ENCODE results near the gene ABHD11. TPM values are rescaled to one million over a fixed set of nuclear protein-coding genes. Genes with fewer than 3 reads are reported as not detected.

ABHD11 gene
- total and polyA plus RNA-seq, 2 donors (not counting 1 experiment from before 2014, with no cell fraction given): 23.2 to 26.2 TPM

- Mint-ChIP-seq H3K27me3 (no peaks in the 10 kb centered on the region), H3K9me3 (ENCODE audit: insufficient read depth) (no peaks in the 10 kb centered on the region), H3K27ac (no peak overlapping the region), H3K4me3 (no peak overlapping the region), H3K4me1 (peaks cover 19% of the 10 kb centered on the region)
- intact Hi-C loops (cut with micrococcal nuclease): loop anchor here (10.0 kb wide), 2 partner anchors 567 to 1837 kb away; partner anchors contain the start of gene RFC2
- peaks cover 0 to 51% of the 10 kb centered on the region in 2 experiments for H3K36me3 ChIP-seq (replicated peaks in 1 of 2; ENCODE audit: control extremely low read depth in 1 of 2, control insufficient read depth in 1 of 2, extremely low read depth in 1 of 2, insufficient read depth in 2 of 2, low read length in 1 of 2)
- H2AFZ ChIP-seq (ENCODE audit: insufficient read depth, low read depth, low read length, poor library complexity, severe bottlenecking): no peak overlapping the region
- no peak for TF ChIP-seq CTCF (IDR thresholded peaks at IDR 0.05)
- no peak overlapping the region for H3K4me3 ChIP-seq (ENCODE audit: control extremely low read depth in 1 of 5, extremely low read depth in 1 of 5, insufficient read depth in 1 of 5, low read depth in 2 of 5, low read length in 4 of 5)
- H3K27ac ChIP-seq (ENCODE audit: low read length in 2 of 2): no peak overlapping the region
- no peak overlapping the region for H3K4me2 ChIP-seq (replicated peaks; ENCODE audit: low read depth, low read length, poor library complexity, severe bottlenecking)
- ChIA-PET POLR2A (no interaction called here), CTCF (no interaction called here)
- H3K9ac ChIP-seq (ENCODE audit: low read length): no peak overlapping the region
- no peaks in the 10 kb centered on the region for H3K9me3 ChIP-seq (ENCODE audit: control extremely low read depth in 1 of 3, control insufficient read depth in 2 of 3, insufficient read depth in 1 of 3, low read length in 2 of 3)
- peaks cover 5 to 10% of the 10 kb centered on the region in 2 donors for H3K4me1 ChIP-seq (ENCODE audit: control insufficient read depth in 2 of 2, insufficient read depth in 2 of 2, low read length in 2 of 2)
- H3K27me3 ChIP-seq (replicated peaks in 1 of 4; ENCODE audit: control extremely low read depth in 1 of 4, control insufficient read depth in 3 of 4, insufficient read depth in 4 of 4, low read length in 3 of 4): no peaks in the 10 kb centered on the region
- ATAC-seq (ENCODE audit: low read depth) (no peak), DNase-seq (no peak)
- WGBS (ENCODE audit: insufficient coverage): 100% methylated on average over 3 of the region's 8 CpGs
- H3K79me2 ChIP-seq (ENCODE audit: control insufficient read depth, insufficient read depth, low read length): peaks cover 46% of the 10 kb centered on the region
- H4K20me1 ChIP-seq (ENCODE audit: control insufficient read depth, insufficient read depth, low read length, poor library complexity, severe bottlenecking): peaks cover 43% of the 10 kb centered on the region
These were observed 50.3 kb downstream of the ABHD11 start for GRCh38 chr7:73688288-73688687.

Small RNAs within 50 kb of the gene (small RNA-seq; reads per million reads assigned to genes)
- gene MIR4284 (ENCODE audit: insufficient read length, low read depth, low replicate concordance): not detected
- gene RN7SL265P (ENCODE audit: insufficient read length, low read depth, low replicate concordance): not detected

Other genes starting within 250 kb of the ABHD11 start
- 67.0 and 68.1 TPM in 2 replicates for gene BAZ1B, start 216.5 kb downstream of the ABHD11 start, total RNA-seq
- 17.2 and 25.4 TPM in 2 replicates for gene BAZ1B, start 216.5 kb downstream of the ABHD11 start, polyA plus RNA-seq
- gene BCL7B, start 181.1 kb downstream of the ABHD11 start, total RNA-seq: 61.9 and 64.5 TPM in 2 replicates
- 69.8 and 121 TPM in 2 replicates for gene BCL7B, start 181.1 kb downstream of the ABHD11 start, polyA plus RNA-seq
- 34.6 and 34.7 TPM in 2 replicates for gene TBL2, start 160.2 kb downstream of the ABHD11 start, total RNA-seq
- 10.9 and 15.1 TPM in 2 replicates for gene TBL2, start 160.2 kb downstream of the ABHD11 start, polyA plus RNA-seq
- gene MLXIPL, start 114.3 kb downstream of the ABHD11 start, total RNA-seq: not detected in 2 replicates
- not detected in 2 replicates for gene MLXIPL, start 114.3 kb downstream of the ABHD11 start, polyA plus RNA-seq
- gene VPS37D, start 71.0 kb downstream of the ABHD11 start, total RNA-seq: 0.71 and 0.78 TPM in 2 replicates
- gene VPS37D, start 71.0 kb downstream of the ABHD11 start, polyA plus RNA-seq: 0.10 and 0.43 TPM in 2 replicates
- gene DNAJC30, start 55.3 kb downstream of the ABHD11 start, total RNA-seq: 15.5 and 17.5 TPM in 2 replicates
- 5.7 and 6.6 TPM in 2 replicates for gene DNAJC30, start 55.3 kb downstream of the ABHD11 start, polyA plus RNA-seq
- gene BUD23, start 55.2 kb downstream of the ABHD11 start, total RNA-seq: 55.9 and 63.9 TPM in 2 replicates
- 62.4 and 84.7 TPM in 2 replicates for gene BUD23, start 55.2 kb downstream of the ABHD11 start, polyA plus RNA-seq
- gene STX1A, start 19.1 kb downstream of the ABHD11 start, total RNA-seq: 3.0 and 3.1 TPM in 2 replicates
- 8.7 and 9.6 TPM in 2 replicates for gene STX1A, start 19.1 kb downstream of the ABHD11 start, polyA plus RNA-seq
- not detected in 2 replicates for gene CLDN3, start 31.5 kb upstream of the ABHD11 start, total RNA-seq
- not detected in 2 replicates for gene CLDN3, start 31.5 kb upstream of the ABHD11 start, polyA plus RNA-seq
- gene CLDN4, start 92.2 kb upstream of the ABHD11 start, total RNA-seq: not detected in 2 replicates
- 0.09 TPM in 2 replicates for gene CLDN4, start 92.2 kb upstream of the ABHD11 start, polyA plus RNA-seq
- gene METTL27, start 103.7 kb upstream of the ABHD11 start, total RNA-seq: 1.5 and 1.9 TPM in 2 replicates
- 0.37 and 0.99 TPM in 2 replicates for gene METTL27, start 103.7 kb upstream of the ABHD11 start, polyA plus RNA-seq
- not detected in 2 replicates for gene TMEM270, start 122.4 kb upstream of the ABHD11 start, total RNA-seq
- gene TMEM270, start 122.4 kb upstream of the ABHD11 start, polyA plus RNA-seq: not detected in 2 replicates